ENCODE data around the gene ADGRA1.

Gene ADGRA1

GRCh38 chr10:133101416-133101810 is 13.7 kb downstream of the ADGRA1 start:
- no peaks in the 10 kb centered on the region for H3K36me3 ChIP-seq (ENCODE audit: low read depth)
- TF ChIP-seq CTCF (IDR thresholded peaks at IDR 0.05; ENCODE audit: poor library complexity, severe bottlenecking): no peak
- H3K4me1 ChIP-seq (ENCODE audit: insufficient read depth, poor library complexity, severe bottlenecking): no peaks in the 10 kb centered on the region
- H3K4me3 ChIP-seq (ENCODE audit: severe bottlenecking): no peak overlapping the region
- DNase-seq (ENCODE audit: low spot score) (no peak), ATAC-seq (ENCODE audit: low read depth) (no peak)
- peaks cover 20% of the 10 kb centered on the region for H3K27me3 ChIP-seq (ENCODE audit: insufficient read depth, poor library complexity, severe bottlenecking)
- H3K9me3 ChIP-seq (ENCODE audit: severe bottlenecking): no peaks in the 10 kb centered on the region
- H3K27ac ChIP-seq (ENCODE audit: poor library complexity, severe bottlenecking): no peak overlapping the region

GRCh38 chr10:133102415-133103095 is 14.8 kb downstream of the ADGRA1 start:
- DNase-seq (ENCODE audit: low spot score) (no peak), ATAC-seq (ENCODE audit: low read depth) (no peak)
- Histone ChIP-seq H3K27me3 (ENCODE audit: insufficient read depth, poor library complexity, severe bottlenecking) (peaks cover 20% of the 10 kb centered on the region), H3K4me1 (ENCODE audit: insufficient read depth, poor library complexity, severe bottlenecking) (no peaks in the 10 kb centered on the region), H3K27ac (ENCODE audit: poor library complexity, severe bottlenecking) (no peak overlapping the region), H3K36me3 (ENCODE audit: low read depth) (no peaks in the 10 kb centered on the region), H3K4me3 (ENCODE audit: severe bottlenecking) (no peak overlapping the region), H3K9me3 (ENCODE audit: severe bottlenecking) (no peaks in the 10 kb centered on the region)
- no peak for TF ChIP-seq CTCF (IDR thresholded peaks at IDR 0.05; ENCODE audit: poor library complexity, severe bottlenecking)

- DNase-seq (ENCODE audit: low spot score): no peak
- H3K27ac ChIP-seq (ENCODE audit: poor library complexity, severe bottlenecking): no peak overlapping the region
- H3K4me3 ChIP-seq (ENCODE audit: severe bottlenecking): no peak overlapping the region
- no peak for TF ChIP-seq CTCF (IDR thresholded peaks at IDR 0.05; ENCODE audit: poor library complexity, severe bottlenecking)
- H3K9me3 ChIP-seq (ENCODE audit: severe bottlenecking): no peaks in the 10 kb centered on the region
- H3K27me3 ChIP-seq (ENCODE audit: insufficient read depth, poor library complexity, severe bottlenecking): peaks cover 20% of the 10 kb centered on the region
- no peaks in the 10 kb centered on the region for H3K4me1 ChIP-seq (ENCODE audit: insufficient read depth, poor library complexity, severe bottlenecking)
- no peak for ATAC-seq (ENCODE audit: low read depth)
- H3K36me3 ChIP-seq (ENCODE audit: low read depth): no peaks in the 10 kb centered on the region
Observed at GRCh38 chr10:133103311-133103910, 15.7 kb downstream of the ADGRA1 start.

- Histone ChIP-seq H3K4me3 (ENCODE audit: severe bottlenecking) (no peak overlapping the region), H3K27ac (ENCODE audit: poor library complexity, severe bottlenecking) (no peak overlapping the region), H3K4me1 (ENCODE audit: insufficient read depth, poor library complexity, severe bottlenecking) (no peaks in the 10 kb centered on the region), H3K36me3 (ENCODE audit: low read depth) (no peaks in the 10 kb centered on the region), H3K9me3 (ENCODE audit: severe bottlenecking) (no peaks in the 10 kb centered on the region), H3K27me3 (ENCODE audit: insufficient read depth, poor library complexity, severe bottlenecking) (peaks cover 20% of the 10 kb centered on the region)
- no peak for TF ChIP-seq CTCF (IDR thresholded peaks at IDR 0.05; ENCODE audit: poor library complexity, severe bottlenecking)
- DNase-seq (ENCODE audit: low spot score) (no peak), ATAC-seq (ENCODE audit: low read depth) (no peak)
Observed at GRCh38 chr10:133104068-133104962, 16.6 kb downstream of the ADGRA1 start.
